NCI-H69 (cell line): ENCODE measurements around the gene HCFC1.

Source experiments
- DNase-seq: peaks from one replicate; lab custom pipeline; 2025; lab: John Stamatoyannopoulos, UW

Gene HCFC1

GRCh38 chrX:153924149-153924861 is 47.3 kb downstream of the HCFC1 start:
- peak; percentile 61 for DNase-seq

- peak; percentile 68 for DNase-seq
These were observed 48.4 kb downstream of the HCFC1 start for GRCh38 chrX:153922932-153923857.

GRCh38 chrX:153921511-153922446 is 49.8 kb downstream of the HCFC1 start:
- no peak for DNase-seq

- DNase-seq = no peak
These were observed 50.5 kb downstream of the HCFC1 start for GRCh38 chrX:153921070-153921469.

- no peak for DNase-seq
These were observed 51.1 kb downstream of the HCFC1 start for GRCh38 chrX:153920546-153920945.

GRCh38 chrX:153919281-153919680 is 52.3 kb downstream of the HCFC1 start:
- no peak for DNase-seq

GRCh38 chrX:153917869-153918268 is 53.7 kb downstream of the HCFC1 start:
- DNase-seq = no peak

GRCh38 chrX:153913701-153914100 is 57.9 kb downstream of the HCFC1 start:
- no peak for DNase-seq

GRCh38 chrX:153913211-153913610 is 58.4 kb downstream of the HCFC1 start:
- DNase-seq = no peak

GRCh38 chrX:153911798-153912197 is 59.8 kb downstream of the HCFC1 start:
- no peak for DNase-seq

- DNase-seq = no peak
These were observed 61.2 kb downstream of the HCFC1 start for GRCh38 chrX:153910446-153910845.

- DNase-seq = no peak
These were observed 61.6 kb downstream of the HCFC1 start for GRCh38 chrX:153909980-153910360.

- DNase-seq = peak; percentile 6
These were observed 62.3 kb downstream of the HCFC1 start for GRCh38 chrX:153909024-153909979.

GRCh38 chrX:153908219-153908860 is 63.3 kb downstream of the HCFC1 start:
- DNase-seq = peak; percentile 12

GRCh38 chrX:153907456-153907855 is 64.2 kb downstream of the HCFC1 start:
- DNase-seq = no peak

GRCh38 chrX:153906126-153906917 is 65.3 kb downstream of the HCFC1 start:
- DNase-seq = no peak

GRCh38 chrX:153905481-153906095 is 66.0 kb downstream of the HCFC1 start:
- DNase-seq = no peak

- no peak for DNase-seq
These were observed 67.3 kb downstream of the HCFC1 start, which contains the start of gene AVPR2 for GRCh38 chrX:153903991-153904957. AVPR2 (plus strand) TSS chrX:153904673; CDS start chrX:153905146, 473 bp downstream.
